MM.1S (cell line): ENCODE measurements around the gene KRTAP4-2.

ENCODE experiments used
- EZH2 ChIP-seq: fragments of 300-600 bp; sonication (generic); optimal IDR thresholded peaks from 2 replicates; pipeline ENCODE3; 2017; ENCODE audit warnings: low read depth, mild to moderate bottlenecking, antibody characterized with exemption, low read length, mixed read lengths
- EZH2phosphoT487 ChIP-seq: fragments of 300-600 bp; sonication (generic); IDR thresholded peaks from 2 replicates; pipeline ENCODE4 v1.6.1; 2018; ENCODE audit warnings: antibody characterized with exemption, low read length
- TF ChIP-seq, protein P1 (sequence below): fragments of 300-600 bp; sonication (generic); IDR thresholded peaks from 2 replicates; pipeline ENCODE4 v1.5.1; 2016; ENCODE audit warnings: antibody characterized with exemption, low read length, mixed read lengths

DNA sequence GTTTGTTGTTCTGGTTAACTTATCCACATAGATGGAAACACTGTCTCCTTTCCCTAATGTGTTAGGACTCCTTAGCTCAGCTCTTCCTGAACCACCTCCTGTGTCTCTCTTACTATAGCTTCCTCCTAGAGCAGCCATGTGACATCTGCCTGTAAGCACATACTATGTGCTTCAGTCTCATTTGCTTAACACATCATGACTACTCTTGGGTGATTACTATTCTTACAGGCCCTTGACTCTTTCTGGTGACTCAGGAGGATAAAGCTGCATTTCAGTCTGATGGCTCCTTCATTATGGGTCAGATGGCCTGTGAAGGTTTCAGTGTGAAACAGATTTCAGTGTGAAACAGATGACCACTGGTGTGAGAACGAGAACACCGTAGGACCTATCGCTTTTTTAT is 320 bp upstream of the KRTAP4-2 start:
- TF ChIP-seq, protein P1, sequence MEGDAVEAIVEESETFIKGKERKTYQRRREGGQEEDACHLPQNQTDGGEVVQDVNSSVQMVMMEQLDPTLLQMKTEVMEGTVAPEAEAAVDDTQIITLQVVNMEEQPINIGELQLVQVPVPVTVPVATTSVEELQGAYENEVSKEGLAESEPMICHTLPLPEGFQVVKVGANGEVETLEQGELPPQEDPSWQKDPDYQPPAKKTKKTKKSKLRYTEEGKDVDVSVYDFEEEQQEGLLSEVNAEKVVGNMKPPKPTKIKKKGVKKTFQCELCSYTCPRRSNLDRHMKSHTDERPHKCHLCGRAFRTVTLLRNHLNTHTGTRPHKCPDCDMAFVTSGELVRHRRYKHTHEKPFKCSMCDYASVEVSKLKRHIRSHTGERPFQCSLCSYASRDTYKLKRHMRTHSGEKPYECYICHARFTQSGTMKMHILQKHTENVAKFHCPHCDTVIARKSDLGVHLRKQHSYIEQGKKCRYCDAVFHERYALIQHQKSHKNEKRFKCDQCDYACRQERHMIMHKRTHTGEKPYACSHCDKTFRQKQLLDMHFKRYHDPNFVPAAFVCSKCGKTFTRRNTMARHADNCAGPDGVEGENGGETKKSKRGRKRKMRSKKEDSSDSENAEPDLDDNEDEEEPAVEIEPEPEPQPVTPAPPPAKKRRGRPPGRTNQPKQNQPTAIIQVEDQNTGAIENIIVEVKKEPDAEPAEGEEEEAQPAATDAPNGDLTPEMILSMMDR = no peak
- TF ChIP-seq EZH2phosphoT487 (no peak), EZH2 (no peak)
